Suprapubic skin (tissue), 4 donors: ENCODE results near the gene C2orf92. TPM values are rescaled to one million over a fixed set of nuclear protein-coding genes. Genes with fewer than 3 reads are reported as not detected.
"Not testable (repeated sequence)": the region's sequence is repeated elsewhere in the genome, so short reads cannot be mapped to it uniquely, and the experiment has no call there.

ENCODE experiments used
- DNase-seq, 2 donors: peaks; one replicate each; pipeline ENCODE4 v3.0.0-alpha.2; 2019; ENCODE audit warnings: low spot score in 2 of 2
- H3K27ac ChIP-seq: fragments of 200-600 bp; sonication (generic); one replicate; pipeline ENCODE4 v1.5.1; 2019
- H3K27me3 ChIP-seq: fragments of 200-600 bp; sonication (generic); one replicate; pipeline ENCODE4 v1.5.1; 2019
- H3K36me3 ChIP-seq: fragments of 200-600 bp; sonication (generic); one replicate; pipeline ENCODE4 v1.5.1; 2019
- H3K4me1 ChIP-seq: fragments of 200-600 bp; sonication (generic); one replicate; pipeline ENCODE4 v1.5.1; 2019
- H3K4me3 ChIP-seq: fragments of 200-600 bp; sonication (generic); one replicate; pipeline ENCODE4 v1.5.1; 2019; ENCODE audit warnings: mild to moderate bottlenecking
- H3K9me3 ChIP-seq: fragments of 200-600 bp; sonication (generic); one replicate; pipeline ENCODE4 v1.5.1; 2019
- CTCF ChIP-seq, 2 donors: fragments of 200-600 bp in 1 of 2; fragments of 450-650 bp in 1 of 2; sonication (generic) in 1 of 2; IDR thresholded peaks; one replicate each; pipeline ENCODE4 v1.5.1; 2016 to 2019; ENCODE audit warnings: antibody characterized with exemption in 2 of 2, mild to moderate bottlenecking in 1 of 2, moderate library complexity in 1 of 2
- EP300 ChIP-seq: sonication (generic); formaldehyde crosslinking; IDR thresholded peaks from one replicate; pipeline ENCODE4 v1.6.1; 2017; ENCODE audit warnings: antibody characterized with exemption
- POLR2A ChIP-seq, 2 donors: fragments of 450-650 bp; IDR thresholded peaks; one replicate each; pipeline ENCODE4 v1.6.1; 2017; ENCODE audit warnings: antibody characterized with exemption in 2 of 2, mild to moderate bottlenecking in 2 of 2, moderate library complexity in 2 of 2
- POLR2AphosphoS5 ChIP-seq, 3 donors: sonication (generic); formaldehyde crosslinking; IDR thresholded peaks; one replicate each; pipeline ENCODE4 v1.6.1; 2017; ENCODE audit warnings: antibody characterized with exemption in 3 of 3
- WGBS: methylation state at CpG from one replicate; pipeline ENCODE4 v1.1.5; 2018; 5-methylcytosine and 5-hydroxymethylcytosine counted together
- total RNA-seq, 4 donors: library from RNA; depleted of rRNA; stranded (reverse); fragments of >200 nt; gene quantifications; one replicate each; pipeline ENCODE4 v1.1.0, GENCODE V29; 2016

Gene C2orf92
- total RNA-seq, result 10 to 100 TPM in 3 of 4 donors, 1 to 10 TPM in 1; 4.5 to 45.7 (median 14.7) TPM

DNA sequence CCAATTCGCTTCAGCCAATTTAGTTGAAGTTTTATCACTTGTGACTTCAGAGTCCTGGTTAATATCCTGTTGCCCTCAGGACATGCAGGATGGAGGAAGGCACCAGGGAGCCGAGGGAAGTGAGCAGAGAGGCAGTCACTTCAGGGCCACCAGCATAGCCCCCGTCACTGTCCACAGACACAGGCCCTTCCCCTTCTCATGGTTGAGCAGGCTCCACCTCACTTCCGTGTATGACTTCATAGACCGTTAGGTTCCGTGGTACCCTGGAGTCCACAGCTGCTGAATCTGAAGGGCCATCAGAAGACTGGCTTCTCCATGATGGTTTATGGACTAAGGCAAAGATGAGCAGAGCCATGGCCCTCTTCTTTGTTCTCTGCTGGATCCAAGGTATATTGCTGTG lies at the start of gene C2orf92:
Gene C2orf92, plus strand, starts transcription at position 266 of the 400 bp plus-strand sequence. Its CDS starts 76 bp downstream, at position 342.
- Histone ChIP-seq H3K27ac (no peak within 1 kb of the TSS), H3K4me3 (no peak within 1 kb of the TSS), H3K9me3 (no peaks in the 10 kb centered on the region), H3K27me3 (no peaks in the 10 kb centered on the region), H3K4me1 (peaks cover 5% of the 10 kb centered on the region), H3K36me3 (no peaks in the 10 kb centered on the region)
- WGBS, result 84% methylated on average over 6 of the region's 6 CpGs
- TF ChIP-seq POLR2AphosphoS5 (IDR thresholded peaks at IDR 0.05) (no peak), EP300 (no peak), CTCF (IDR thresholded peaks at IDR 0.05) (no peak), POLR2A (IDR thresholded peaks at IDR 0.05) (no peak)
- DNase-seq, result no peak

GRCh38 chr2:97620492-97620891 lies 49.0 kb upstream of the C2orf92 start:
- DNase-seq, H3K27me3 ChIP-seq, H3K4me3 ChIP-seq, H3K9me3 ChIP-seq, H3K27ac ChIP-seq, H3K36me3 ChIP-seq, H3K4me1 ChIP-seq: not testable (repeated sequence)
- 100% methylated on average over 1 of the region's 1 CpG for WGBS

GRCh38 chr2:97622976-97623375 lies 46.5 kb upstream of the C2orf92 start:
- not testable (repeated sequence) for H3K4me3 ChIP-seq, H3K9me3 ChIP-seq, H3K27ac ChIP-seq, H3K36me3 ChIP-seq, H3K27me3 ChIP-seq, H3K4me1 ChIP-seq, DNase-seq

DNA sequence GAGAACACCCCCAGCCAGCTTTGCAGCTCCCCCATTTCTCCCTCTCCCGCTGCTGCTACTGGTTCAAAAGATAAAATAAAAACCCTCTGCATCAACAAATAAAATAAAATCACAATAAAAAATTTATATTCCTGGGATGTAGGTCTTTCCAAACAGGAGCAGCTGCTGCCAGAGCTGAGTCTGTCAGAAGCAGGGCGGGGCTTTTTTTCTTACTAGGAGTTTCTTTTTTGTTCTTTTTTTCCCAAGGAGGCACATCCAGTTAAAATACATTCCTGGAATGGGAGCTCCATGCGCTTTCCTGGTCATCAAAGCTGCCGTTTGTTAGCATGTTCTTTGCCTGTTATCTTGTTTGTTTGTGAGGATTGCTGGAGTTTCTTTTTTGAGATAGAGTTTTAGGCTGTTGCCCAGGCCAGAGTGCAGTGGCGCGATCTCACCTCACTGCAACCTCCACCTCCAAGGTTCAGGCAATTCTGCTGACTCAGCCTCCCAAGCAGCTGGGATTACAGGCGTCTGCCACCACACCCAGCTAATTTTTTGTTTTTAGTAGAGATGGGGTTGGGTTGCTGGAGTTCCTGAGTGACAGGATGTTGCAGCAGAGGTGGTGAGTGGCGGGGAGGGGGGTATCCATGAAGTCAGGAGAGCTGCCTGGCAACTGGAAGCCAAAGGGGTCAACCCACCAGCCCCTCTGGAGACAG lies 44.0 kb upstream of the C2orf92 start:
- DNase-seq, H3K27ac ChIP-seq, H3K36me3 ChIP-seq, H3K27me3 ChIP-seq, H3K9me3 ChIP-seq, H3K4me3 ChIP-seq, H3K4me1 ChIP-seq: not testable (repeated sequence)
- WGBS, result 100% methylated on average over 1 of the region's 8 CpGs

- not testable (repeated sequence) for DNase-seq, H3K4me3 ChIP-seq, H3K36me3 ChIP-seq, H3K4me1 ChIP-seq, H3K27me3 ChIP-seq, H3K27ac ChIP-seq, H3K9me3 ChIP-seq
- WGBS, result 79% methylated on average over 8 of the region's 8 CpGs
Observed at GRCh38 chr2:97626049-97626430, 43.5 kb upstream of the C2orf92 start.

GRCh38 chr2:97644023-97644717 lies 25.3 kb upstream of the C2orf92 start:
- 93% methylated on average over 4 of the region's 4 CpGs for WGBS
- Histone ChIP-seq H3K4me3 (no peak overlapping the region), H3K4me1 (peaks cover 16% of the 10 kb centered on the region), H3K27me3 (no peaks in the 10 kb centered on the region), H3K36me3 (peaks cover 21% of the 10 kb centered on the region), H3K9me3 (no peaks in the 10 kb centered on the region), H3K27ac (no peak overlapping the region)
- no peak for DNase-seq
- TF ChIP-seq CTCF (IDR thresholded peaks at IDR 0.05), result no peak
- no peak for TF ChIP-seq POLR2A (IDR thresholded peaks at IDR 0.05)
- no peak for TF ChIP-seq EP300
- no peak for TF ChIP-seq POLR2AphosphoS5 (IDR thresholded peaks at IDR 0.05)

- H3K4me3 ChIP-seq, result peak overlapping the region; percentile 96
- no peaks in the 10 kb centered on the region for H3K27me3 ChIP-seq
- peak in 1 of 2 donors; percentile 77 for DNase-seq
- peaks cover 30% of the 10 kb centered on the region for H3K36me3 ChIP-seq
- TF ChIP-seq POLR2AphosphoS5 (IDR thresholded peaks at IDR 0.05) (no peak), EP300 (no peak), CTCF (IDR thresholded peaks at IDR 0.05) (no peak), POLR2A (IDR thresholded peaks at IDR 0.05) (no peak)
- H3K4me1 ChIP-seq, result peaks cover 16% of the 10 kb centered on the region
- H3K9me3 ChIP-seq, result no peaks in the 10 kb centered on the region
- WGBS, result 10% methylated on average over 11 of the region's 19 CpGs
- peak overlapping the region; percentile 92 for H3K27ac ChIP-seq
Observed at GRCh38 chr2:97645112-97645694, 24.3 kb upstream of the C2orf92 start.
